ENCODE data around the gene NEGR1. TPM values are rescaled to one million over a fixed set of nuclear protein-coding genes. Genes with fewer than 3 reads are reported as not detected.

Gene NEGR1
- total RNA-seq, 1 donor from 2014 or later = 19.2 TPM

DNA sequence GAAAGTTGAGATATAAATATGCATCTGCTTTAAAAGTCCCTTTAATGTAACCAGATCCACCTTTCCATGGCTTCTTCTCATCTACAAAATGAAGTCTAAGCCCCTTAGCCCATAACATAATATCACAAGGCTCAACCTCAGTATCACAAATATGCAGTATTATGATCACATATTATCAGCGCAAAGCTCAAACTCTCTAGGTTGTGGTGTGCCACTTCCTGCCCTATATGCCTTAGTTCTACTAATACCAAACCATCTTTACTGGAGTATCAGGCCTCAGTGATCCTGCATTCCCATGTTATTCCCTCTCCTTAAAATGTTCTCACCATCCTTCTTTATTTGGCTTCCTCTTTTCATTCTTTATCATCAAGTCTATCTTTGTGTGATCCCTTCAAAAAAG, 301.8 kb downstream of the NEGR1 start:
- intact Hi-C loops (cut with DNase I) = no loop called here

DNA sequence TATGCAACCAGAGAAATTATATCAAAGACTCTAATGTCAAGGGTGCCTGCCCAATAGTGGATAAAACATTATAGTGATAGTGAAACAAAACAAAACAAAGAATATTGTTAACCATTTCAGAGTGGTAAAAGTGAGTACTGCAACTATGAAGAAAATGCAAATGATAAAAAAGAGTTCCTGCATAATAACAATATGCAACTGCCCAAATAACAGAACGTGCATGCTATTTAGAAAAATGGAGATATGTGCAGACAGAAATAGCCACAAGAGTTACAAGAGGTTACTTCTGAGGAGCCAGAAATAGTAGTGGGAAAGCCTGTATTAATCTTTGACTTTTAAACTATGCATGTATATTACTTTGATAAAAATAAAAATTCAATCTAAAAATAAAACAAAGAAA, 302.5 kb downstream of the NEGR1 start:
- no peaks in the 10 kb centered on the region for H3K9me3 ChIP-seq
- TF ChIP-seq, protein P1, sequence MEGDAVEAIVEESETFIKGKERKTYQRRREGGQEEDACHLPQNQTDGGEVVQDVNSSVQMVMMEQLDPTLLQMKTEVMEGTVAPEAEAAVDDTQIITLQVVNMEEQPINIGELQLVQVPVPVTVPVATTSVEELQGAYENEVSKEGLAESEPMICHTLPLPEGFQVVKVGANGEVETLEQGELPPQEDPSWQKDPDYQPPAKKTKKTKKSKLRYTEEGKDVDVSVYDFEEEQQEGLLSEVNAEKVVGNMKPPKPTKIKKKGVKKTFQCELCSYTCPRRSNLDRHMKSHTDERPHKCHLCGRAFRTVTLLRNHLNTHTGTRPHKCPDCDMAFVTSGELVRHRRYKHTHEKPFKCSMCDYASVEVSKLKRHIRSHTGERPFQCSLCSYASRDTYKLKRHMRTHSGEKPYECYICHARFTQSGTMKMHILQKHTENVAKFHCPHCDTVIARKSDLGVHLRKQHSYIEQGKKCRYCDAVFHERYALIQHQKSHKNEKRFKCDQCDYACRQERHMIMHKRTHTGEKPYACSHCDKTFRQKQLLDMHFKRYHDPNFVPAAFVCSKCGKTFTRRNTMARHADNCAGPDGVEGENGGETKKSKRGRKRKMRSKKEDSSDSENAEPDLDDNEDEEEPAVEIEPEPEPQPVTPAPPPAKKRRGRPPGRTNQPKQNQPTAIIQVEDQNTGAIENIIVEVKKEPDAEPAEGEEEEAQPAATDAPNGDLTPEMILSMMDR (IDR thresholded peaks at IDR 0.05) = no peak
- TF ChIP-seq POLR2A (IDR thresholded peaks at IDR 0.05) (no peak), POLR2AphosphoS5 (IDR thresholded peaks at IDR 0.05; ENCODE audit: insufficient read depth in 1 of 2, low read depth in 1 of 2) (no peak)
- H3K4me1 ChIP-seq = no peaks in the 10 kb centered on the region
- intact Hi-C loops (cut with DNase I) = no loop called here
- H3K27me3 ChIP-seq = no peaks in the 10 kb centered on the region
- H3K4me3 ChIP-seq = no peak overlapping the region
- no peak overlapping the region for H3K27ac ChIP-seq
- DNase-seq (ENCODE audit: extremely low spot score in 2 of 2) = no peak
- H3K36me3 ChIP-seq = no peaks in the 10 kb centered on the region

More for the DNA sequence above, 301.8 kb downstream of the NEGR1 start:
- no peak overlapping the region for H3K27ac ChIP-seq
- H3K36me3 ChIP-seq = no peaks in the 10 kb centered on the region
- TF ChIP-seq, protein P1 (IDR thresholded peaks at IDR 0.05) = no peak
- TF ChIP-seq POLR2AphosphoS5 (IDR thresholded peaks at IDR 0.05; ENCODE audit: insufficient read depth in 1 of 2, low read depth in 1 of 2) (no peak), POLR2A (IDR thresholded peaks at IDR 0.05) (no peak)
- H3K9me3 ChIP-seq = no peaks in the 10 kb centered on the region
- DNase-seq (ENCODE audit: extremely low spot score in 2 of 2) = no peak
- H3K4me1 ChIP-seq = no peaks in the 10 kb centered on the region
- no peak overlapping the region for H3K4me3 ChIP-seq
- H3K27me3 ChIP-seq = no peaks in the 10 kb centered on the region

DNA sequence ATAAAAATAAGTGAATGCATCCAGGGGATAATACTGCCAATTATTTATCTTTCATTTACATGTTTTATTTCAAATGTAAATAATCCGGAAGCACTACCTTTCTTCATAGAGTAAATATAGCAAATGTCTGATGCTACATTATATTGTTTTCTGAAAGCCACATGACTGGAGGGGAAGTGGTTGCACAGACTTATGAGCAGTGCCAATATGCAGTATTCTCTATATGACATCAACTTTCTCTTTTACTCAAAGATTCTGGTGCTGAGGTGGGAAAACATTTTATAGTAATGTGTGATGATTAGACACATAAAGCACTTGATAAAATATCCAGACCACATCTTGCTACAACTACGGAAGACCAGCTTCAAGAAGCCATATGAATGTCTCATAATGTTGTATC, 314.7 kb downstream of the NEGR1 start:
- Histone ChIP-seq H3K27ac (no peak overlapping the region), H3K9me3 (no peaks in the 10 kb centered on the region), H3K36me3 (no peaks in the 10 kb centered on the region), H3K27me3 (no peaks in the 10 kb centered on the region), H3K4me1 (no peaks in the 10 kb centered on the region), H3K4me3 (no peak overlapping the region)
- no peak for TF ChIP-seq POLR2A (IDR thresholded peaks at IDR 0.05)
- TF ChIP-seq, protein P1 (IDR thresholded peaks at IDR 0.05) = no peak
- no peak for TF ChIP-seq POLR2AphosphoS5 (IDR thresholded peaks at IDR 0.05; ENCODE audit: insufficient read depth in 1 of 2, low read depth in 1 of 2)
- DNase-seq (ENCODE audit: extremely low spot score in 2 of 2) = no peak
- intact Hi-C loops (cut with DNase I) = no loop called here

DNA sequence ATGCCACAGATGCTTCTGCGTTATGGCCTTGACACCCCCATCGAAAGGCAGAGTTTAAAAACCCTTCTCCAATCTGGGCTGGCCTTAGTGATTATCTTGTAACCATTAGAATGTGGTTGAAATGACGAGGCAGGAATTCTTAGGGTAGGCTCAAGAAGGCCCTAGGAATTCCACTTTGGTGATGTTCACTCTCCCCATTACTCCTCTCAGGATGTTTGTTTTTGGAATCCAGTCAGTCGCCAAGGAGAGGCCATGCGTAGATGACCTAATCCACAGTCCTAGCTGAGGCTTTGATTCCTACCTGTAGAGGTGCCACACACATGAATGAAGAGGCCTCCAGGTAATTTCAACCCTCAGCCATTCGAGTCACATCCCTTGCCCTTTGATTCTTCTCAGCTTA, 318.2 kb downstream of the NEGR1 start:
- TF ChIP-seq, protein P1 (IDR thresholded peaks at IDR 0.05) = no peak
- TF ChIP-seq POLR2AphosphoS5 (IDR thresholded peaks at IDR 0.05; ENCODE audit: insufficient read depth in 1 of 2, low read depth in 1 of 2) (no peak), POLR2A (IDR thresholded peaks at IDR 0.05) (no peak)
- DNase-seq (ENCODE audit: extremely low spot score in 2 of 2) = no peak
- no peaks in the 10 kb centered on the region for H3K27me3 ChIP-seq
- no peak overlapping the region for H3K27ac ChIP-seq
- H3K9me3 ChIP-seq = no peaks in the 10 kb centered on the region
- intact Hi-C loops (cut with DNase I) = no loop called here
- no peaks in the 10 kb centered on the region for H3K36me3 ChIP-seq
- H3K4me1 ChIP-seq = no peaks in the 10 kb centered on the region
- no peak overlapping the region for H3K4me3 ChIP-seq

DNA sequence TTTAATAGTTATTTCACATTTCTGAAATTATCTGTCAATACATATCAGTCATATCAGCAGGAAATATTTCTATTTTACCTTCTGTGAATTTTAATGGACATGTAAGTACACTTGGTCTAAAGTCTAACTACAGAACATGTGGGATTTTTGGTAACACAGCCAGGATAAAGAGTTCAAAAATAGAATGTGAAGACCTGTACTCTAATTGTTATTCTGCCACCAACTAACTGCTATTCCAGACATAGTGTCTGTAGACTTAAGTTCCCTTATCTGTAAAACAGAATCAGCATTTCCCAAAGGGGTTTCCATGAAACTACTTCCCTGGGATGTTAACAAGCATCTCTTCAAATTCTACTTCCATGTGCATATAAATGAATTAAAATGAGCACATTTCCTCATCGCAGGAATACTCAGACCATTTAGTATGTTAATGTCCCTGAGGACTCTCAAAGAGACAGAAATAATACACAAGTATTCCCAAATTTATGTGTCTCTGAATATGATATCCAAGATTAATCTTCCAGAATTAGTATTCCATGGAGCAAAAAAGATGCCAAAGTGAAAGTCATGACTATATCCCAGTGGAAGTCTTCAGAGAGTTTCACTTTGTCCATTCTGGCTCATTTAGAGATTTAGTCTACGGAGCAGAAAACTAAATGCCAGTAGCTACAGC, 325.6 kb downstream of the NEGR1 start:
- H3K4me1 ChIP-seq = no peaks in the 10 kb centered on the region
- H3K36me3 ChIP-seq = no peaks in the 10 kb centered on the region
- H3K27ac ChIP-seq = no peak overlapping the region
- TF ChIP-seq, protein P1 (IDR thresholded peaks at IDR 0.05) = no peak
- no peak for TF ChIP-seq POLR2A (IDR thresholded peaks at IDR 0.05)
- no peak for TF ChIP-seq POLR2AphosphoS5 (IDR thresholded peaks at IDR 0.05; ENCODE audit: insufficient read depth in 1 of 2, low read depth in 1 of 2)
- H3K27me3 ChIP-seq = no peaks in the 10 kb centered on the region
- H3K9me3 ChIP-seq = no peaks in the 10 kb centered on the region
- intact Hi-C loops (cut with DNase I) = no loop called here
- DNase-seq (ENCODE audit: extremely low spot score in 2 of 2) = no peak
- H3K4me3 ChIP-seq = no peak overlapping the region
